ENCODE data around the gene PKN2.

PKN2 gene

DNA sequence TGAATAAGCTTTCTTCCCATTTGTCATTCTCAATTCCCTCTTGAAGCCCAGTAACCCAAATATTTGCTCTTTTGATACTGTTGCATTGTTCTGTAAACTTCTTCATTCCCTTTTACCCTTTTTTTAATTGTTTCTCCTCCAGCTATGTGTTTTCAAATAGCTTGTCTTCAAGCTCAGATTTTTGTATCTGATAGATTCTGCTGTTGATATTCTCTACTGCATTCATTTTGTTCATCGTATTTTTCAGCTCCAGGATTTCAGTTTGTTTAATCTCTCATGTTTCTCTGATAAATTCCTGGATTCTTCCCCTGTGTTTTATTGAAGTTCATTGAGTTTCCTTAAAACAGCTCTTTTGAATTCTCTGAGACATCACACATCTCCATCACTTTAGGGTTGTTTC, 51.8 kb downstream of the PKN2 start:
- Histone ChIP-seq H3K4me1 (ENCODE audit: low read depth, poor library complexity, severe bottlenecking) (peaks cover 18% of the 10 kb centered on the region), H4K20me1 (ENCODE audit: insufficient read depth) (no peaks in the 10 kb centered on the region), H3K4me3 (IDR thresholded peaks at IDR 0.05; ENCODE audit: insufficient read depth, low read depth, low read length) (no peak overlapping the region), H3K27ac (no peak overlapping the region), H3K9ac (no peak overlapping the region), H3K4me2 (no peak overlapping the region), H2AFZ (ENCODE audit: low read depth) (no peak overlapping the region), H3K27me3 (ENCODE audit: insufficient read depth, low read depth) (no peaks in the 10 kb centered on the region), H3K36me3 (ENCODE audit: insufficient read depth) (no peaks in the 10 kb centered on the region), H3K79me2 (ENCODE audit: insufficient read depth, low read depth) (no peaks in the 10 kb centered on the region; the same call in 1 of the 2 replicates)
- TF ChIP-seq, protein P1, sequence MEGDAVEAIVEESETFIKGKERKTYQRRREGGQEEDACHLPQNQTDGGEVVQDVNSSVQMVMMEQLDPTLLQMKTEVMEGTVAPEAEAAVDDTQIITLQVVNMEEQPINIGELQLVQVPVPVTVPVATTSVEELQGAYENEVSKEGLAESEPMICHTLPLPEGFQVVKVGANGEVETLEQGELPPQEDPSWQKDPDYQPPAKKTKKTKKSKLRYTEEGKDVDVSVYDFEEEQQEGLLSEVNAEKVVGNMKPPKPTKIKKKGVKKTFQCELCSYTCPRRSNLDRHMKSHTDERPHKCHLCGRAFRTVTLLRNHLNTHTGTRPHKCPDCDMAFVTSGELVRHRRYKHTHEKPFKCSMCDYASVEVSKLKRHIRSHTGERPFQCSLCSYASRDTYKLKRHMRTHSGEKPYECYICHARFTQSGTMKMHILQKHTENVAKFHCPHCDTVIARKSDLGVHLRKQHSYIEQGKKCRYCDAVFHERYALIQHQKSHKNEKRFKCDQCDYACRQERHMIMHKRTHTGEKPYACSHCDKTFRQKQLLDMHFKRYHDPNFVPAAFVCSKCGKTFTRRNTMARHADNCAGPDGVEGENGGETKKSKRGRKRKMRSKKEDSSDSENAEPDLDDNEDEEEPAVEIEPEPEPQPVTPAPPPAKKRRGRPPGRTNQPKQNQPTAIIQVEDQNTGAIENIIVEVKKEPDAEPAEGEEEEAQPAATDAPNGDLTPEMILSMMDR (conservative IDR thresholded peaks at IDR 0.05; ENCODE audit: low read depth, low read length), result no peak

DNA sequence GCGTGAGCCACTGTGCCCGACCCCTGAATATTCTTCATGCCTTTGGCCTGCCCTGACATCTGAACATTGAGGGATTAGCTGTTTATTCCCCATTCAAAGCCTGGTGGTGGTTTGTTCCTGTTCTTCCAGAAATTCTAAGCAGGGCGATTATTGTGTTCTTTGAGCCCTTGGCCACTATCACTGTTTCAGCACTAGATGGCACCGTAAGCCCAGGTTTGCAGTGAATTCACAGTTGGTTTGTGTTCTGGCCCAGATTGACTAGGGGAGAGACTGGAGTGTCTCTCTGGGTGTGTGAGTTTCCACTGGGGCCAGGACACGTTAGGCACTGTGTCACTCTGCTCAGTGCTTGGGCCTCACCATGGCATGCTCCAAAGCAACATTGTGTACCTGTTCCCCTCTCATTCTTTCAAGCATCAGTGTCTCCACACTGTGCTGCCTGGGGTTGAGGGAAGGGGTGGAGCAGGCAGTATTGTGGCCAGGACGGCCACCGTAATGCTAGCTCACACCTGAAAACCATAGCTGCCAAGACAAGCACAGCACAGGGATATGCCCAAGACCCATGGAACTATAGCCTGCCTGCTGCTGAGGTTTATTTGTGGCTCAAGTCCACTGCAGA, 52.7 kb downstream of the PKN2 start:
- H3K4me1 ChIP-seq (ENCODE audit: low read depth, poor library complexity, severe bottlenecking), result peaks cover 10% of the 10 kb centered on the region
- no peak overlapping the region for H3K4me3 ChIP-seq (IDR thresholded peaks at IDR 0.05; ENCODE audit: insufficient read depth, low read depth, low read length)
- H3K79me2 ChIP-seq (ENCODE audit: insufficient read depth, low read depth), result no peaks in the 10 kb centered on the region; the same call in 1 of the 2 replicates
- no peak overlapping the region for H3K4me2 ChIP-seq
- H2AFZ ChIP-seq (ENCODE audit: low read depth), result no peak overlapping the region
- H3K36me3 ChIP-seq (ENCODE audit: insufficient read depth), result no peaks in the 10 kb centered on the region
- no peak overlapping the region for H3K9ac ChIP-seq
- TF ChIP-seq, protein P1 (conservative IDR thresholded peaks at IDR 0.05; ENCODE audit: low read depth, low read length), result peak; percentile 37
- no peaks in the 10 kb centered on the region for H3K27me3 ChIP-seq (ENCODE audit: insufficient read depth, low read depth)
- H4K20me1 ChIP-seq (ENCODE audit: insufficient read depth), result no peaks in the 10 kb centered on the region
- no peak overlapping the region for H3K27ac ChIP-seq

DNA sequence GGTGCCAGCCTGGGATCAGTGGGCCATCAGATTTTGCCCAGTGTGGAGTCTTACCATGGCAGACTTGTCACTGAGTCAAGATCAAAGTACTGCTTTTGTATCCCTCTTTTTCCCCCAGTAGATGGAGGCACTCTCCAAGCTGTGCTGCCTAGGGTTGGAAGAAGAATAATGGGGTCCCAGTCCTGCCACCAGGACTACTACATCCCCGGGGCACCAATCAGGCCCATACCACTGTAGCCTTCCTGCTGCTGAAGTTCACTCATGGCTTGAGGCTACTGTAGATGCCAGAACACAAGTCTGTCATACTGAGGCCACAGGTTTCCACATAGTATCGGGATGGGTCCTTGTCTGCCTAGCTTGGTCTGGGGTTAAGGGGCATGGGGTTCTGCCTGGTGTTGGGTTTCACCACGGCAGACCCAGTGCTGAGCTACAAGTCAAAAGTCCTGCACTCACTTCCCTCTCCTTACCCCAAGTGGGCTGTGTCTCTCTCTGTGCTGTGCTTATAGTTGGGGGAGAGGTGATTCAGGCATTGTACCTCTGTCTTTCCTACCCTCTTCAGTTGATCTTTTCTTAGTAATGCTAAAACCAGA, 53.4 kb downstream of the PKN2 start:
- no peaks in the 10 kb centered on the region for H3K36me3 ChIP-seq (ENCODE audit: insufficient read depth)
- H2AFZ ChIP-seq (ENCODE audit: low read depth), result no peak overlapping the region
- H3K27me3 ChIP-seq (ENCODE audit: insufficient read depth, low read depth), result no peaks in the 10 kb centered on the region
- no peak overlapping the region for H3K4me2 ChIP-seq
- H3K9ac ChIP-seq, result no peak overlapping the region
- H3K79me2 ChIP-seq (ENCODE audit: insufficient read depth, low read depth), result no peaks in the 10 kb centered on the region; the same call in 1 of the 2 replicates
- H3K27ac ChIP-seq, result no peak overlapping the region
- H3K4me1 ChIP-seq (ENCODE audit: low read depth, poor library complexity, severe bottlenecking), result peaks cover 6% of the 10 kb centered on the region
- no peaks in the 10 kb centered on the region for H4K20me1 ChIP-seq (ENCODE audit: insufficient read depth)
- TF ChIP-seq, protein P1 (conservative IDR thresholded peaks at IDR 0.05; ENCODE audit: low read depth, low read length), result no peak
- no peak overlapping the region for H3K4me3 ChIP-seq (IDR thresholded peaks at IDR 0.05; ENCODE audit: insufficient read depth, low read depth, low read length)

DNA sequence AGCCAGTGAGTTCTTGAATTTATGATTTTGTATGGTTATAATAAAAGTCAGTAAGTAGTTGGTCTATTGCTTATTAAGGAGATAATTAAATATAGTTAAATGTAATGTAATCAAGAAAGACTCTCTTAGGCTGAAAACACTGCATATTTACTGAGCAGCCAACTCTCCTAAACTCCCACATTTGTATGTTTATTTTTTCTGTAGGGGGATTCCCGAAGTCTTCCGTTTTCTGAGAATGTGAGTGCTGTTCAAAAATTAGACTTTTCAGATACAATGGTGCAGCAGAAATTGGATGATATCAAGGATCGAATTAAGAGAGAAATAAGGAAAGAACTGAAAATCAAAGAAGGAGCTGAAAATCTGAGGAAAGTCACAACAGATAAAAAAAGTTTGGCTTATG, 56.7 kb downstream of the PKN2 start:
- H2AFZ ChIP-seq (ENCODE audit: low read depth), result no peak overlapping the region
- H3K9ac ChIP-seq, result no peak overlapping the region
- no peaks in the 10 kb centered on the region for H3K36me3 ChIP-seq (ENCODE audit: insufficient read depth)
- H4K20me1 ChIP-seq (ENCODE audit: insufficient read depth), result no peaks in the 10 kb centered on the region
- TF ChIP-seq, protein P1 (conservative IDR thresholded peaks at IDR 0.05; ENCODE audit: low read depth, low read length), result no peak
- H3K27me3 ChIP-seq (ENCODE audit: insufficient read depth, low read depth), result no peaks in the 10 kb centered on the region
- no peak overlapping the region for H3K4me3 ChIP-seq (IDR thresholded peaks at IDR 0.05; ENCODE audit: insufficient read depth, low read depth, low read length)
- no peaks in the 10 kb centered on the region; the same call in 1 of the 2 replicates for H3K79me2 ChIP-seq (ENCODE audit: insufficient read depth, low read depth)
- H3K4me1 ChIP-seq (ENCODE audit: low read depth, poor library complexity, severe bottlenecking), result peaks cover 6% of the 10 kb centered on the region
- H3K4me2 ChIP-seq, result no peak overlapping the region
- H3K27ac ChIP-seq, result no peak overlapping the region

Data from KMS-11 (cell line).